Ovary (tissue), 1 donor: ENCODE data around the gene PLA2G4F.

Source experiments
- EP300 ChIP-seq: sonication (generic); formaldehyde crosslinking; IDR thresholded peaks from one replicate; pipeline ENCODE4 v1.6.1; 2017; ENCODE audit warnings: antibody characterized with exemption
- POLR2A ChIP-seq: fragments of 450-650 bp; IDR thresholded peaks from one replicate; pipeline ENCODE4 v1.6.1; 2017; ENCODE audit warnings: antibody characterized with exemption, mild to moderate bottlenecking, moderate library complexity

GRCh38 chr15:42146551-42147430 lies 9.6 kb downstream of the PLA2G4F start:
- TF ChIP-seq EP300 (no peak), POLR2A (no peak)
